Measurements from ENCODE around the gene HCFC1R1. TPM values are rescaled to one million over a fixed set of nuclear protein-coding genes. Genes with fewer than 3 reads are reported as not detected.

HCFC1R1 gene
- total RNA-seq, 4 donors from 2014 or later, result 41.8 to 124 (median 66.9) TPM

- TF ChIP-seq POLR2A (IDR thresholded peaks at IDR 0.05), result peak; percentile 91 to 95
- TF ChIP-seq CTCF (IDR thresholded peaks at IDR 0.05 in 4 of 5, conservative IDR thresholded peaks at IDR 0.05 in 1 of 5), result peak in 1 of 5 experiments; percentile 22
- Histone ChIP-seq H3K27me3 (peaks cover 13 to 25% (median 15%) of the 10 kb centered on the region in 3 donors), H3K4me3 (peak within 1 kb of the TSS; percentile 48 to 99 (median 76)), H3K27ac (peak within 1 kb of the TSS; percentile 96 to 100 (median 98)), H3K36me3 (no peaks in the 10 kb centered on the region), H3K9me3 (no peaks in the 10 kb centered on the region), H3K4me1 (peaks cover 32 to 52% of the 10 kb centered on the region in 2 donors)
- intact Hi-C loops (cut with DNase I; ENCODE audit: low total_unique reads), result loop anchor here (1.0 to 5.0 kb wide), 5 partner anchors 16 to 973 kb away; partner anchors contain the start of genes NTHL1, TSC2 and ZNF263
- peak; percentile 11 to 19 for ATAC-seq
- in situ Hi-C loops (cut with MboI; ENCODE audit: low sequenced_read_pairs in 4 of 4), result no loop called here
- peak; percentile 39 to 67 for DNase-seq
These were observed 3.5 kb downstream of the HCFC1R1 start, which contains the start of gene TNFRSF12A for GRCh38 chr16:3020247-3020603. TSS of gene TNFRSF12A (plus strand) at chr16:3020368. CDS start at chr16:3020398, 30 bp downstream.

GRCh38 chr16:3019594-3020246 is 4.0 kb downstream of the HCFC1R1 start:
- Histone ChIP-seq H3K36me3 (no peaks in the 10 kb centered on the region), H3K4me1 (peaks cover 30 to 47% of the 10 kb centered on the region in 2 donors), H3K9me3 (no peaks in the 10 kb centered on the region), H3K27me3 (peaks cover 13 to 25% (median 15%) of the 10 kb centered on the region in 3 donors), H3K4me3 (peak overlapping the region; percentile 48 to 99 (median 76)), H3K27ac (peak overlapping the region in 2 of 4 donors; percentile 96 to 98)
- DNase-seq (no peak), ATAC-seq (no peak)
- in situ Hi-C loops (cut with MboI; ENCODE audit: low sequenced_read_pairs in 4 of 4), result no loop called here
- intact Hi-C loops (cut with DNase I; ENCODE audit: low total_unique reads), result loop anchor here (1.0 to 5.0 kb wide), 5 partner anchors 15 to 972 kb away; partner anchors contain the start of genes NTHL1, TSC2 and ZNF263
- no peak for TF ChIP-seq CTCF (IDR thresholded peaks at IDR 0.05 in 4 of 5, conservative IDR thresholded peaks at IDR 0.05 in 1 of 5)
- no peak for TF ChIP-seq POLR2A (IDR thresholded peaks at IDR 0.05)

GRCh38 chr16:3017794-3018506 is 5.8 kb downstream of the HCFC1R1 start, which contains the start of gene CLDN6:
TSS of gene CLDN6 (minus strand) at chr16:3018183. CDS start at chr16:3016021, 2,162 bp downstream.
- Histone ChIP-seq H3K27me3 (peaks cover 25 to 40% (median 28%) of the 10 kb centered on the region in 3 donors), H3K4me3 (no peak within 1 kb of the TSS), H3K27ac (no peak within 1 kb of the TSS), H3K4me1 (peaks cover 16 to 33% of the 10 kb centered on the region in 2 donors), H3K9me3 (no peaks in the 10 kb centered on the region), H3K36me3 (no peaks in the 10 kb centered on the region)
- in situ Hi-C loops (cut with MboI; ENCODE audit: low sequenced_read_pairs in 4 of 4) (no loop called here), intact Hi-C loops (cut with DNase I; ENCODE audit: low total_unique reads) (no loop called here)
- ATAC-seq (no peak), DNase-seq (no peak)
- TF ChIP-seq CTCF (IDR thresholded peaks at IDR 0.05 in 4 of 5, conservative IDR thresholded peaks at IDR 0.05 in 1 of 5) (peak in 2 of 5 experiments; percentile 15 to 17), POLR2A (IDR thresholded peaks at IDR 0.05) (no peak)

GRCh38 chr16:3017344-3017743 is 6.4 kb downstream of the HCFC1R1 start:
- Histone ChIP-seq H3K27ac (no peak overlapping the region), H3K4me1 (peaks cover 10 to 27% of the 10 kb centered on the region in 2 donors), H3K4me3 (no peak overlapping the region), H3K36me3 (no peaks in the 10 kb centered on the region), H3K9me3 (no peaks in the 10 kb centered on the region), H3K27me3 (peaks cover 31 to 46% (median 34%) of the 10 kb centered on the region in 3 donors)
- ATAC-seq (no peak), DNase-seq (no peak)
- in situ Hi-C loops (cut with MboI; ENCODE audit: low sequenced_read_pairs in 4 of 4), result no loop called here
- intact Hi-C loops (cut with DNase I; ENCODE audit: low total_unique reads), result no loop called here
- no peak for TF ChIP-seq CTCF (IDR thresholded peaks at IDR 0.05 in 4 of 5, conservative IDR thresholded peaks at IDR 0.05 in 1 of 5)
- no peak for TF ChIP-seq POLR2A (IDR thresholded peaks at IDR 0.05)

Data from gastrocnemius medialis (tissue), 4 donors.